Fibroblast of lung (primary cell): ENCODE measurements around the gene ASB4. TPM values are rescaled to one million over a fixed set of nuclear protein-coding genes. Genes with fewer than 3 reads are reported as not detected.

Experiments used
- DNase-seq, 2 donors: peaks; one replicate each; pipeline versions ENCODE4 v3.0.0 to v3.0.0-alpha.2; 2010; ENCODE audit warnings: low read depth in 2 of 2
- H2AFZ ChIP-seq: 2 replicates; pipeline ENCODE4 v1.5.1; 2012; ENCODE audit warnings: low read length, control low read depth, inconsistent platforms
- H3K27ac ChIP-seq: 2 replicates; pipeline ENCODE4 v1.5.1; 2011; ENCODE audit warnings: low read length, control low read depth; ENCODE audit not compliant: insufficient read depth
- H3K27me3 ChIP-seq: 2 replicates; pipeline ENCODE4 v1.5.1; 2011; ENCODE audit warnings: mild to moderate bottlenecking, low read length; ENCODE audit not compliant: control insufficient read depth, insufficient read depth
- H3K36me3 ChIP-seq: 2 replicates; pipeline ENCODE4 v1.5.1; 2011; ENCODE audit warnings: low read length; ENCODE audit not compliant: control insufficient read depth, insufficient read depth
- H3K4me1 ChIP-seq: 2 replicates; pipeline ENCODE4 v1.5.1; 2011; ENCODE audit warnings: low read length; ENCODE audit not compliant: control insufficient read depth, insufficient read depth; ENCODE audit errors: extremely low read depth
- H3K4me2 ChIP-seq: 2 replicates; pipeline ENCODE4 v1.5.1; 2011; ENCODE audit warnings: low read length, control low read depth; ENCODE audit not compliant: insufficient read depth; ENCODE audit errors: extremely low read depth
- H3K4me3 ChIP-seq, 4 experiments: fragments of 200-600 bp in 1 of 4; sonication (generic) in 1 of 4; replicated peaks in 1 of 4; 2 replicates each; pipeline ENCODE4 v1.5.1; 2011 to 2016; ENCODE audit warnings: low read length in 4 of 4, low read depth in 3 of 4, mild to moderate bottlenecking in 3 of 4, control low read depth in 2 of 4, inconsistent platforms in 1 of 4, mixed read lengths in 1 of 4; ENCODE audit not compliant: insufficient read depth in 1 of 4; ENCODE audit errors: control extremely low read depth in 1 of 4
- H3K79me2 ChIP-seq: 2 replicates; pipeline ENCODE4 v1.5.1; 2012; ENCODE audit warnings: mild to moderate bottlenecking, low read length, inconsistent platforms; ENCODE audit not compliant: control insufficient read depth, insufficient read depth
- H3K9ac ChIP-seq: 2 replicates; pipeline ENCODE4 v1.5.1; 2011; ENCODE audit warnings: mild to moderate bottlenecking, low read length, control low read depth; ENCODE audit not compliant: insufficient read depth
- H3K9me3 ChIP-seq: 2 replicates; pipeline ENCODE4 v1.5.1; 2012; ENCODE audit warnings: low read depth, low read length; ENCODE audit not compliant: control insufficient read depth, insufficient read depth
- H4K20me1 ChIP-seq: 2 replicates; pipeline ENCODE4 v1.5.1; 2011; ENCODE audit warnings: low read length; ENCODE audit not compliant: control insufficient read depth, insufficient read depth; ENCODE audit errors: extremely low read depth
- CTCF ChIP-seq, 2 donors: IDR thresholded peaks in 1 of 2; conservative IDR thresholded peaks in 1 of 2; 1 replicate in 1 of 2; 2 replicates in 1 of 2; pipeline ENCODE4 v1.5.1; 2011 to 2012; ENCODE audit warnings: low read length in 2 of 2, control low read depth in 1 of 2, inconsistent platforms in 1 of 2, low read depth in 1 of 2, mild to moderate bottlenecking in 1 of 2
- EZH2 ChIP-seq: IDR thresholded peaks from 2 replicates; pipeline ENCODE4 v1.5.1; 2012; ENCODE audit warnings: low read length, control low read depth, mild to moderate bottlenecking; ENCODE audit errors: missing control alignments
- polyA plus RNA-seq, 2 donors: library from polyadenylated mRNA; depleted of rRNA in 1 of 2; stranded (reverse) in 1 of 2; unstranded in 1 of 2; fragments of >200 nt; gene quantifications; 2 replicates each; pipeline ENCODE4 v1.2.1, GENCODE V29; 2011 to 2012; ENCODE audit warnings: missing spikeins in 1 of 2
- total RNA-seq: library from RNA; depleted of rRNA; stranded (reverse); fragments of >200 nt; gene quantifications from 2 replicates; pipeline ENCODE4 v1.2.1, GENCODE V29; 2014

The ASB4 gene
- total and polyA plus RNA-seq, 2 donors (not counting 1 experiment from before 2014, with no cell fraction given), result not detected

DNA sequence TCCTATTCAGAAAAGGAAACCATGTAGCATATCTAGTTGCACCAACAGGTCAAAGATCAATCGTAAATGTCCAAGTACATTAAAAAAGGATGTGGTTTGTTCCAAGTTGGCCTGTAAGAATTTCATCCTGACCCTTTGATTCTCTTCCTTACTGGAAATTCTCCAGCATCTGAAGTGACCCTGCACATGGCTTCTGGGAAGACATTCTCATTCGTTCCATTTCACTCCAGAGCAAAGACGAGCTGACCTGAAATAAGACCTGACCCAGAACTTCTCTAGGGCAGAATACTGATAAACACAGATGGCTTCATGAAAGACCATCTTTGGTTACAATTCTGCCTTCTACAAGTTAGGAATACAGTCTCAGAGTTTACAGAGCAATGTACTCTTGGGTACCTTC lies 39.8 kb downstream of the ASB4 start:
- H3K27ac ChIP-seq, result no peak overlapping the region
- H3K27me3 ChIP-seq, result no peaks in the 10 kb centered on the region
- H4K20me1 ChIP-seq, result no peaks in the 10 kb centered on the region
- no peak overlapping the region for H3K4me3 ChIP-seq
- no peak overlapping the region for H3K9ac ChIP-seq
- H3K4me2 ChIP-seq, result no peak overlapping the region
- TF ChIP-seq CTCF (conservative IDR thresholded peaks at IDR 0.05 in 1 of 2, IDR thresholded peaks at IDR 0.05 in 1 of 2; ENCODE audit: low read depth in 1 of 2, low read length in 2 of 2) (no peak), EZH2 (no peak)
- H3K4me1 ChIP-seq, result no peaks in the 10 kb centered on the region
- H3K79me2 ChIP-seq, result no peaks in the 10 kb centered on the region
- H2AFZ ChIP-seq, result no peak overlapping the region
- no peaks in the 10 kb centered on the region for H3K36me3 ChIP-seq
- no peaks in the 10 kb centered on the region for H3K9me3 ChIP-seq
- no peak for DNase-seq

GRCh38 chr7:95526128-95526738 lies 40.5 kb downstream of the ASB4 start:
- Histone ChIP-seq H2AFZ (no peak overlapping the region), H3K4me2 (no peak overlapping the region), H3K9me3 (no peaks in the 10 kb centered on the region), H4K20me1 (no peaks in the 10 kb centered on the region), H3K9ac (no peak overlapping the region), H3K4me1 (no peaks in the 10 kb centered on the region), H3K79me2 (no peaks in the 10 kb centered on the region), H3K4me3 (no peak overlapping the region), H3K36me3 (no peaks in the 10 kb centered on the region), H3K27ac (no peak overlapping the region), H3K27me3 (no peaks in the 10 kb centered on the region)
- DNase-seq, result no peak
- TF ChIP-seq CTCF (conservative IDR thresholded peaks at IDR 0.05 in 1 of 2, IDR thresholded peaks at IDR 0.05 in 1 of 2; ENCODE audit: low read depth in 1 of 2, low read length in 2 of 2) (no peak), EZH2 (no peak)

GRCh38 chr7:95527033-95527775 lies 41.5 kb downstream of the ASB4 start:
- Histone ChIP-seq H3K27me3 (peaks cover 2% of the 10 kb centered on the region), H2AFZ (no peak overlapping the region)
- DNase-seq, result peak; percentile 29 to 66

More at GRCh38 chr7:95527033-95527775, 41.5 kb downstream of the ASB4 start:
- Histone ChIP-seq H3K9ac (no peak overlapping the region), H3K27ac (no peak overlapping the region), H4K20me1 (no peaks in the 10 kb centered on the region), H3K79me2 (no peaks in the 10 kb centered on the region), H3K4me1 (no peaks in the 10 kb centered on the region), H3K4me3 (no peak overlapping the region), H3K4me2 (no peak overlapping the region), H3K36me3 (no peaks in the 10 kb centered on the region), H3K9me3 (no peaks in the 10 kb centered on the region)
- TF ChIP-seq EZH2 (no peak), CTCF (conservative IDR thresholded peaks at IDR 0.05 in 1 of 2, IDR thresholded peaks at IDR 0.05 in 1 of 2; ENCODE audit: low read depth in 1 of 2, low read length in 2 of 2) (peak; percentile 95 to 97)
